Measurements from ENCODE around the gene SPN. TPM values are rescaled to one million over a fixed set of nuclear protein-coding genes. Genes with fewer than 3 reads are reported as not detected.
"Not testable (repeated sequence)": the region's sequence is repeated elsewhere in the genome, so short reads cannot be mapped to it uniquely, and the experiment has no call there.

Gene SPN
- polyA plus RNA-seq, 2 of the 4 experiments (the other 2 are of a cell fraction): 0.03 TPM; not detected in 1

GRCh38 chr16:29686740-29687332 is 23.8 kb downstream of the SPN start:
- DNase-seq (ENCODE audit: low read depth in 1 of 2, low spot score in 1 of 2) (no peak), ATAC-seq (no peak), FAIRE-seq (no peak)
- H3K4me3 ChIP-seq: no peak overlapping the region
- ChIA-PET CTCF (interaction anchor here (0.6 to 7.3 kb wide), 3 partner anchors 10 to 15 kb away, joined by 3 to 81 read pairs (median 3); no protein-coding TSS in a partner anchor), POLR2A (no interaction called here)
- no peaks in the 10 kb centered on the region for H3K9me3 ChIP-seq
- peaks cover 4% of the 10 kb centered on the region; the same call in 1 of the 3 replicates for H3K4me1 ChIP-seq
- no peak overlapping the region for H3K27ac ChIP-seq
- TF ChIP-seq ESRRA (IDR thresholded peaks at IDR 0.05; ENCODE audit: borderline replicate concordance, low read length) (no peak), USF2 (IDR thresholded peaks at IDR 0.05) (no peak), E2F6 (IDR thresholded peaks at IDR 0.05; ENCODE audit: borderline replicate concordance, low read depth) (no peak), HDAC2 (IDR thresholded peaks at IDR 0.05) (no peak), POLR2A (IDR thresholded peaks at IDR 0.05; ENCODE audit: low read length) (no peak), EHF (CRISPR knock-in tag; IDR thresholded peaks at IDR 0.05) (no peak), ZNF302 (CRISPR knock-in tag; IDR thresholded peaks at IDR 0.05) (no peak), HOXB13 (CRISPR knock-in tag; IDR thresholded peaks at IDR 0.05; ENCODE audit: low read depth) (no peak), CTCF (IDR thresholded peaks at IDR 0.05) (no peak), FOXS1 (CRISPR knock-in tag; IDR thresholded peaks at IDR 0.05) (no peak)
- WGBS (ENCODE audit: missing lambda C conversion rate): 72% methylated on average over 9 of the region's 9 CpGs
- no peak overlapping the region for H3K4me2 ChIP-seq

- WGBS (ENCODE audit: missing lambda C conversion rate): 55% methylated on average over 2 of the region's 2 CpGs
- TF ChIP-seq CTCF (IDR thresholded peaks at IDR 0.05) (no peak), FOSL2 (IDR thresholded peaks at IDR 0.05) (no peak), FOSL2 (CRISPR knock-in tag; IDR thresholded peaks at IDR 0.05) (no peak)
- DNase-seq (ENCODE audit: low read depth in 1 of 2, low spot score in 1 of 2) (no peak), FAIRE-seq (no peak), ATAC-seq (no peak)
- H3K9me3 ChIP-seq: no peaks in the 10 kb centered on the region
- ChIA-PET CTCF (interaction anchor here (0.6 to 7.3 kb wide), 3 partner anchors 14 to 411 kb away, joined by 3 to 81 read pairs (median 3); no protein-coding TSS in a partner anchor), POLR2A (no interaction called here)
- H3K4me1 ChIP-seq: peaks cover 5% of the 10 kb centered on the region; the same call in 1 of the 3 replicates
- no peak overlapping the region for H3K4me2 ChIP-seq
- H3K4me3 ChIP-seq: no peak overlapping the region
- no peak overlapping the region for H3K27ac ChIP-seq
These were observed 24.7 kb downstream of the SPN start for GRCh38 chr16:29687755-29688154.

GRCh38 chr16:29688172-29688571 is 25.1 kb downstream of the SPN start:
- ATAC-seq: no peak

GRCh38 chr16:29689490-29690351 is 26.7 kb downstream of the SPN start:
- H3K4me2 ChIP-seq; H3K4me3 ChIP-seq; DNase-seq (ENCODE audit: low read depth in 1 of 2, low spot score in 1 of 2); FAIRE-seq; H3K4me1 ChIP-seq; H3K9me3 ChIP-seq; ATAC-seq; H3K27ac ChIP-seq; POLR2A ChIA-PET: not testable (repeated sequence)
- CTCF ChIA-PET: interaction anchor here (0.9 to 7.3 kb wide), 3 partner anchors 12 to 342 kb away, joined by 3 to 81 read pairs (median 17); partner anchors contain the start of gene TLCD3B
- WGBS (ENCODE audit: missing lambda C conversion rate): 86% methylated on average over 23 of the region's 23 CpGs

More at GRCh38 chr16:29688172-29688571, 25.1 kb downstream of the SPN start:
- Histone ChIP-seq H3K4me2 (no peak overlapping the region), H3K27ac (no peak overlapping the region), H3K4me1 (peaks cover 5% of the 10 kb centered on the region; the same call in 1 of the 3 replicates), H3K9me3 (no peaks in the 10 kb centered on the region), H3K4me3 (no peak overlapping the region)
- FAIRE-seq (no peak), DNase-seq (ENCODE audit: low read depth in 1 of 2, low spot score in 1 of 2) (no peak)
- CTCF ChIA-PET: interaction anchor here (0.6 to 7.3 kb wide), 5 partner anchors 14 to 411 kb away, joined by 3 to 81 read pairs (median 3); no protein-coding TSS in a partner anchor
- POLR2A ChIA-PET: no interaction called here
- WGBS (ENCODE audit: missing lambda C conversion rate): 79% methylated on average over 5 of the region's 5 CpGs
- TF ChIP-seq MAX (IDR thresholded peaks at IDR 0.05): no peak

- H3K4me3 ChIP-seq; H3K4me1 ChIP-seq; H3K4me2 ChIP-seq; H3K9me3 ChIP-seq; H3K27ac ChIP-seq; FAIRE-seq; DNase-seq (ENCODE audit: low read depth in 1 of 2, low spot score in 1 of 2); ATAC-seq; POLR2A ChIA-PET: not testable (repeated sequence)
- WGBS (ENCODE audit: missing lambda C conversion rate): 95% methylated on average over 26 of the region's 26 CpGs
- CTCF ChIA-PET: interaction anchor here (0.7 to 7.3 kb wide), 19 partner anchors 9 to 363 kb away, joined by 3 to 81 read pairs (median 7); partner anchors contain the start of genes PAGR1, QPRT and TLCD3B
These were observed 29.6 kb downstream of the SPN start for GRCh38 chr16:29692606-29693005.

Data from A549 (cell line).